Neural cell (in vitro differentiated cells): ENCODE data around the gene OTOG. TPM values are rescaled to one million over a fixed set of nuclear protein-coding genes. Genes with fewer than 3 reads are reported as not detected.

ENCODE experiments used
- H2AFZ ChIP-seq: fragments of 200-600, 300-800 bp; sonication (generic), shearing (Covaris generic); 2 replicates; pipeline ENCODE4 v1.6.0; 2014; ENCODE audit warnings: low read depth, mild to moderate bottlenecking, antibody characterized with exemption, low read length, moderate library complexity
- H3F3A ChIP-seq: fragments of 200-600 bp; shearing (Covaris generic); 2 replicates; pipeline ENCODE4 v1.6.1; 2016; ENCODE audit warnings: mild to moderate bottlenecking, moderate library complexity, mixed read lengths, antibody characterized with exemption, low read length; ENCODE audit not compliant: insufficient read depth, poor library complexity, severe bottlenecking
- H3K27ac ChIP-seq: fragments of 200-600, 300-800 bp; sonication (generic), shearing (Covaris generic); 2 replicates; pipeline ENCODE4 v1.5.1; 2014; ENCODE audit warnings: mild to moderate bottlenecking, low read length, moderate library complexity
- H3K27me3 ChIP-seq: fragments of 300-800, 200-600 bp; sonication (generic), shearing (Covaris generic); 2 replicates; pipeline ENCODE4 v1.6.0; 2014; ENCODE audit warnings: mild to moderate bottlenecking, low read depth, low read length, moderate library complexity; ENCODE audit not compliant: insufficient read depth
- H3K36me3 ChIP-seq: fragments of 300-800, 200-600 bp; sonication (generic), shearing (Covaris generic); 2 replicates; pipeline ENCODE4 v1.5.1; 2014; ENCODE audit warnings: mild to moderate bottlenecking, antibody characterized with exemption, low read length, moderate library complexity; ENCODE audit not compliant: insufficient read depth
- H3K4me2 ChIP-seq: fragments of 300-800, 200-600 bp; sonication (generic), shearing (Covaris generic); 2 replicates; pipeline ENCODE4 v1.6.0; 2014; ENCODE audit warnings: mild to moderate bottlenecking, low read length
- H3K4me3 ChIP-seq: fragments of 300-800, 200-600 bp; sonication (generic), shearing (Covaris generic); 2 replicates; pipeline ENCODE4 v1.5.1; 2014; ENCODE audit warnings: mild to moderate bottlenecking, low read length, moderate library complexity
- H3K79me2 ChIP-seq: fragments of 200-600 bp; shearing (Covaris generic); replicated peaks from 2 replicates; pipeline ENCODE4 v1.6.0; 2014; ENCODE audit warnings: mild to moderate bottlenecking, low read length, moderate library complexity; ENCODE audit not compliant: insufficient read depth
- H3K9ac ChIP-seq: fragments of 300-800, 200-600 bp; sonication (generic), shearing (Covaris generic); 2 replicates; pipeline ENCODE4 v1.6.1; 2016; ENCODE audit warnings: mild to moderate bottlenecking, low read length, mixed read lengths
- H3K9me2 ChIP-seq: fragments of 200-600 bp; shearing (Covaris generic); 2 replicates; pipeline ENCODE4 v1.6.1; 2016; ENCODE audit warnings: mild to moderate bottlenecking, low read length, mixed read lengths; ENCODE audit not compliant: insufficient read depth
- H3K9me3 ChIP-seq: fragments of 200-600, 300-800 bp; sonication (generic), shearing (Covaris generic); 2 replicates; pipeline ENCODE4 v1.6.1; 2016; ENCODE audit warnings: mild to moderate bottlenecking, mixed run types, low read length, moderate library complexity, mixed read lengths
- H4K20me1 ChIP-seq: fragments of 200-600 bp; shearing (Covaris generic); 2 replicates; pipeline ENCODE4 v1.6.1; 2016; ENCODE audit warnings: mild to moderate bottlenecking, mixed run types; ENCODE audit not compliant: insufficient read depth
- EP300 ChIP-seq: fragments of 450-650 bp; conservative IDR thresholded peaks from 2 replicates; pipeline ENCODE4 v1.6.1; 2014; ENCODE audit warnings: antibody characterized with exemption, mild to moderate bottlenecking, moderate library complexity; ENCODE audit not compliant: poor library complexity, severe bottlenecking
- EZH2 ChIP-seq: fragments of 200-600, 300-800 bp; shearing (Covaris generic), sonication (generic); IDR thresholded peaks from 2 replicates; pipeline ENCODE4 v1.6.1; 2014; ENCODE audit warnings: antibody characterized with exemption, low read length, borderline replicate concordance, mild to moderate bottlenecking; ENCODE audit not compliant: insufficient read depth, poor library complexity, severe bottlenecking
- MXI1 ChIP-seq: fragments of 450-650 bp; conservative IDR thresholded peaks from 2 replicates; pipeline ENCODE4 v1.6.1; 2014; ENCODE audit warnings: antibody characterized with exemption, mild to moderate bottlenecking; ENCODE audit not compliant: poor library complexity, severe bottlenecking
- POLR2AphosphoS5 ChIP-seq: IDR thresholded peaks from 2 replicates; pipeline ENCODE4 v1.6.1; 2012
- RAD21 ChIP-seq: fragments of 450-650 bp; conservative IDR thresholded peaks from 2 replicates; pipeline ENCODE4 v1.6.1; 2014; ENCODE audit warnings: antibody characterized with exemption, mild to moderate bottlenecking, moderate library complexity
- SMC3 ChIP-seq: fragments of 450-650 bp; conservative IDR thresholded peaks from 2 replicates; pipeline ENCODE4 v1.6.1; 2014; ENCODE audit warnings: antibody characterized with exemption, mild to moderate bottlenecking, moderate library complexity; ENCODE audit not compliant: poor library complexity
- TAF1 ChIP-seq: IDR thresholded peaks from 2 replicates; pipeline ENCODE4 v1.6.1; 2012; ENCODE audit warnings: low read depth
- polyA plus RNA-seq: library from polyadenylated mRNA; depleted of rRNA; stranded (reverse); fragments of >200 nt; gene quantifications from 2 replicates; pipeline ENCODE4 v1.2.3, GENCODE V29; 2014
- TF ChIP-seq, protein P1 (sequence below): fragments of 450-650 bp; IDR thresholded peaks from 2 replicates; pipeline ENCODE4 v1.5.1; 2014; ENCODE audit warnings: antibody characterized with exemption, mild to moderate bottlenecking, moderate library complexity; ENCODE audit not compliant: poor library complexity, severe bottlenecking
- TF ChIP-seq, protein P2 (sequence below): IDR thresholded peaks from 2 replicates; pipeline ENCODE4 v1.6.1; 2012; ENCODE audit warnings: borderline replicate concordance

Gene OTOG
- polyA plus RNA-seq, 1 donor from 2014 or later = not detected

DNA sequence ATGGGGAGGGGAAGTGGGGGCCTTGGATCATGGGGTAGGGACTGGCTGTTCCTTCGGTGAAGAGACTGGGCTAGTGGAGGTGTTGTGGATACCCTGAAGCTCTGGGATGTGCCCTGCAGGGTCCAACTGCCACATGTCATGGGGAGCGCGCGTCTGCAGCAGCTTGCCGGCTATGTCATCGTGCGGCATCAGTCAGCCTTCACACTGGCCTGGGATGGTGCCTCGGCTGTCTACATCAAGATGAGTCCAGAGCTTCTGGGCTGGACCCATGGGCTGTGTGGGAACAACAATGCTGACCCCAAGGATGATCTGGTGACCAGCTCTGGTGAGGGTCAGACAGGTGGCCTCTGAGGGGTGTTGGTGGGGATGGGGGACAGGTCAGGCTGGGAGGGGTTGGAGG lies 9.9 kb downstream of the OTOG start:
- Histone ChIP-seq H3K27me3 (no peaks in the 10 kb centered on the region), H2AFZ (no peak overlapping the region), H3K9ac (no peak overlapping the region), H3K9me3 (no peaks in the 10 kb centered on the region), H3K36me3 (no peaks in the 10 kb centered on the region), H3K79me2 (no peaks in the 10 kb centered on the region), H3K27ac (no peak overlapping the region), H4K20me1 (no peaks in the 10 kb centered on the region), H3K9me2 (no peaks in the 10 kb centered on the region), H3K4me2 (no peak overlapping the region), H3K4me3 (no peak overlapping the region), H3F3A (no peaks in the 10 kb centered on the region)
- TF ChIP-seq, protein P1, sequence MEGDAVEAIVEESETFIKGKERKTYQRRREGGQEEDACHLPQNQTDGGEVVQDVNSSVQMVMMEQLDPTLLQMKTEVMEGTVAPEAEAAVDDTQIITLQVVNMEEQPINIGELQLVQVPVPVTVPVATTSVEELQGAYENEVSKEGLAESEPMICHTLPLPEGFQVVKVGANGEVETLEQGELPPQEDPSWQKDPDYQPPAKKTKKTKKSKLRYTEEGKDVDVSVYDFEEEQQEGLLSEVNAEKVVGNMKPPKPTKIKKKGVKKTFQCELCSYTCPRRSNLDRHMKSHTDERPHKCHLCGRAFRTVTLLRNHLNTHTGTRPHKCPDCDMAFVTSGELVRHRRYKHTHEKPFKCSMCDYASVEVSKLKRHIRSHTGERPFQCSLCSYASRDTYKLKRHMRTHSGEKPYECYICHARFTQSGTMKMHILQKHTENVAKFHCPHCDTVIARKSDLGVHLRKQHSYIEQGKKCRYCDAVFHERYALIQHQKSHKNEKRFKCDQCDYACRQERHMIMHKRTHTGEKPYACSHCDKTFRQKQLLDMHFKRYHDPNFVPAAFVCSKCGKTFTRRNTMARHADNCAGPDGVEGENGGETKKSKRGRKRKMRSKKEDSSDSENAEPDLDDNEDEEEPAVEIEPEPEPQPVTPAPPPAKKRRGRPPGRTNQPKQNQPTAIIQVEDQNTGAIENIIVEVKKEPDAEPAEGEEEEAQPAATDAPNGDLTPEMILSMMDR = no peak

GRCh38 chr11:17558025-17558780 lies 11.1 kb downstream of the OTOG start:
- no peaks in the 10 kb centered on the region for H3K79me2 ChIP-seq
- H3K9me2 ChIP-seq = no peaks in the 10 kb centered on the region
- H3F3A ChIP-seq = no peaks in the 10 kb centered on the region
- TF ChIP-seq SMC3 (no peak), EZH2 (no peak), TAF1 (no peak), RAD21 (no peak), MXI1 (no peak), EP300 (no peak), POLR2AphosphoS5 (no peak)
- TF ChIP-seq, protein P1 = no peak
- TF ChIP-seq, protein P2, sequence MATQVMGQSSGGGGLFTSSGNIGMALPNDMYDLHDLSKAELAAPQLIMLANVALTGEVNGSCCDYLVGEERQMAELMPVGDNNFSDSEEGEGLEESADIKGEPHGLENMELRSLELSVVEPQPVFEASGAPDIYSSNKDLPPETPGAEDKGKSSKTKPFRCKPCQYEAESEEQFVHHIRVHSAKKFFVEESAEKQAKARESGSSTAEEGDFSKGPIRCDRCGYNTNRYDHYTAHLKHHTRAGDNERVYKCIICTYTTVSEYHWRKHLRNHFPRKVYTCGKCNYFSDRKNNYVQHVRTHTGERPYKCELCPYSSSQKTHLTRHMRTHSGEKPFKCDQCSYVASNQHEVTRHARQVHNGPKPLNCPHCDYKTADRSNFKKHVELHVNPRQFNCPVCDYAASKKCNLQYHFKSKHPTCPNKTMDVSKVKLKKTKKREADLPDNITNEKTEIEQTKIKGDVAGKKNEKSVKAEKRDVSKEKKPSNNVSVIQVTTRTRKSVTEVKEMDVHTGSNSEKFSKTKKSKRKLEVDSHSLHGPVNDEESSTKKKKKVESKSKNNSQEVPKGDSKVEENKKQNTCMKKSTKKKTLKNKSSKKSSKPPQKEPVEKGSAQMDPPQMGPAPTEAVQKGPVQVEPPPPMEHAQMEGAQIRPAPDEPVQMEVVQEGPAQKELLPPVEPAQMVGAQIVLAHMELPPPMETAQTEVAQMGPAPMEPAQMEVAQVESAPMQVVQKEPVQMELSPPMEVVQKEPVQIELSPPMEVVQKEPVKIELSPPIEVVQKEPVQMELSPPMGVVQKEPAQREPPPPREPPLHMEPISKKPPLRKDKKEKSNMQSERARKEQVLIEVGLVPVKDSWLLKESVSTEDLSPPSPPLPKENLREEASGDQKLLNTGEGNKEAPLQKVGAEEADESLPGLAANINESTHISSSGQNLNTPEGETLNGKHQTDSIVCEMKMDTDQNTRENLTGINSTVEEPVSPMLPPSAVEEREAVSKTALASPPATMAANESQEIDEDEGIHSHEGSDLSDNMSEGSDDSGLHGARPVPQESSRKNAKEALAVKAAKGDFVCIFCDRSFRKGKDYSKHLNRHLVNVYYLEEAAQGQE = no peak
- H3K36me3 ChIP-seq = no peaks in the 10 kb centered on the region
- H3K4me3 ChIP-seq = no peak overlapping the region
- H3K9me3 ChIP-seq = no peaks in the 10 kb centered on the region
- H3K27ac ChIP-seq = no peak overlapping the region
- H4K20me1 ChIP-seq = no peaks in the 10 kb centered on the region
- no peak overlapping the region for H3K4me2 ChIP-seq
- no peaks in the 10 kb centered on the region for H3K27me3 ChIP-seq
- no peak overlapping the region for H3K9ac ChIP-seq
- no peak overlapping the region for H2AFZ ChIP-seq
